ENCODE measurements around the gene SCGB1A1.

- TF ChIP-seq CTCF (IDR thresholded peaks at IDR 0.05) (no peak), EZH2 (IDR thresholded peaks at IDR 0.05; ENCODE audit: borderline replicate concordance, insufficient read depth, low read depth, low read length, poor library complexity, severe bottlenecking) (no peak)
Observed at GRCh38 chr11:62437616-62438015, 18.8 kb downstream of the SCGB1A1 start.

Data from B cell (primary cell).